Esophagus squamous epithelium (tissue), 5 donors: Measurements from ENCODE around the gene LRRC71. TPM values are rescaled to one million over a fixed set of nuclear protein-coding genes. Genes with fewer than 3 reads are reported as not detected.

Experiments
- DNase-seq: peaks from one replicate; lab custom pipeline; 2025; lab: John Stamatoyannopoulos, UW
- H3K27ac ChIP-seq, 4 donors: fragments of 200-600 bp; sonication (generic); one replicate each; pipeline ENCODE4 v1.5.1; 2016 to 2019; ENCODE audit warnings: mild to moderate bottlenecking in 1 of 4
- H3K27me3 ChIP-seq, 4 donors: fragments of 200-600 bp; sonication (generic); 1 replicate in 3 of 4; 2 replicates in 1 of 4; pipeline versions ENCODE4 v1.5.1 to v1.6.0; 2017 to 2021; ENCODE audit warnings: antibody characterized with exemption in 1 of 4
- H3K36me3 ChIP-seq, 3 donors: fragments of 200-600 bp; sonication (generic); one replicate each; pipeline ENCODE4 v1.5.1; 2016 to 2019
- H3K4me1 ChIP-seq, 3 donors: fragments of 200-600 bp; sonication (generic); one replicate each; pipeline ENCODE4 v1.5.1; 2017 to 2019
- H3K4me3 ChIP-seq, 4 donors: fragments of 200-600 bp; sonication (generic); 1 replicate in 3 of 4; 2 replicates in 1 of 4; pipeline ENCODE4 v1.5.1; 2016 to 2019; ENCODE audit warnings: mild to moderate bottlenecking in 2 of 4, moderate library complexity in 1 of 4
- H3K9me3 ChIP-seq, 3 donors: fragments of 200-600 bp; sonication (generic); one replicate each; pipeline ENCODE4 v1.5.1; 2016 to 2019
- POLR2A ChIP-seq, 4 donors: fragments of 450-650 bp; IDR thresholded peaks; one replicate each; pipeline ENCODE4 v1.6.1; 2017; ENCODE audit warnings: antibody characterized with exemption in 4 of 4, mild to moderate bottlenecking in 4 of 4, moderate library complexity in 3 of 4
- WGBS, 2 donors: methylation state at CpG; one replicate each; pipeline ENCODE4 v1.1.5; 2018; 5-methylcytosine and 5-hydroxymethylcytosine counted together
- intact Hi-C: fragments of 100-400 bp; cut with DNase I; formaldehyde crosslinking; loops from one replicate; pipeline ENCODE4 v1.15.0; 2022
- total RNA-seq, 4 donors: library from RNA; depleted of rRNA; stranded (reverse); fragments of >200 nt; gene quantifications; one replicate each; pipeline ENCODE4 v1.1.0, GENCODE V29; 2016
- TF ChIP-seq, protein P1 (sequence below), 6 experiments: fragments of 450-650 bp in 4 of 6; fragments of 200-600 bp in 2 of 6; sonication (generic) in 2 of 6; IDR thresholded peaks; one replicate each; pipeline ENCODE4 v1.5.1; 2016 to 2019; ENCODE audit warnings: antibody characterized with exemption in 6 of 6, mild to moderate bottlenecking in 4 of 6, moderate library complexity in 4 of 6
- donor health status: DM: yes; HTN: yes; CAD: no.

Gene LRRC71
- total RNA-seq, 4 donors from 2014 or later: not detected

DNA sequence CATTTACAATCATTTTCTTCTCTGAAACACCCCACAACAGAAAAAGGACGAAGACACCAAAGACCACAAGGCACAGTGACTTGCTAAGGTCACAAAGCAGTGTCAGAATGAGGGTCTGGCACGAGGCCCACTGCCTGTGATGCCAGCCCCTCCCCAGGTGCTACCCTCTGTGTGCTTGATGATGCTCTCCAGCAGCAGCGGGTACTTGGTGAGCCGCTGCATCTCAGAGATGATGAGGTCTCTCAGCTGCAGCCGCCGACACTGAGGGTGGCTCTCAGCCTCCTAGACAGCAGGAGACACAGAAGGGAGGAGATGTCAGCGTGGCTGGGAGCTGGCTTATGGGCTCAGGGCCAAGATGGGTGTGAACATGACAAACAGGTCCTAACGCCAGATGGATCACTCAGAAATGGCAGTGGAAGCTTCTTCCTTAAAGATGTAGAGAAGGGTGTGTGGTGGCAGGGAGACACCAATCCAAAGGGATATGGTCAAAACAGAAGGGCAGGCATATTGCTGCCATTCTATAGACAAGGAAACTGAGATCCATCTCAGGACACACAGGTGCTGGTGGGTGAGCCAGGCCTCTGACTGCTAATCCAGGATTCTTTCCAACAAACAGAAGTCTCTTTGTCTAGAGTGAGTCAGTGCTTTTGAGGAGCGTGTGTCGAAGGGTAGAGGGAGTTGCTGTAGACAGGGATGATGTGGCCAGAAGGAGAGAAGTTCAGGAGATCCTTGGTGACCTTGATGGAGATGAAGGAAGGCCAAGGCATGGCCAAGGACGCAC, 25.6 kb downstream of the LRRC71 start:
- peaks cover 0 to 11% (median 0%) of the 10 kb centered on the region in 3 donors for H3K4me1 ChIP-seq
- intact Hi-C loops: no loop called here
- H3K9me3 ChIP-seq: no peaks in the 10 kb centered on the region
- no peak overlapping the region for H3K27ac ChIP-seq
- no peak for DNase-seq
- WGBS, 2 donors: 58 to 62% methylated on average over 7 of the region's 11 CpGs
- no peaks in the 10 kb centered on the region for H3K27me3 ChIP-seq
- no peak overlapping the region for H3K4me3 ChIP-seq
- H3K36me3 ChIP-seq: peaks cover 17 to 100% (median 51%) of the 10 kb centered on the region in 3 donors
- TF ChIP-seq, protein P1, sequence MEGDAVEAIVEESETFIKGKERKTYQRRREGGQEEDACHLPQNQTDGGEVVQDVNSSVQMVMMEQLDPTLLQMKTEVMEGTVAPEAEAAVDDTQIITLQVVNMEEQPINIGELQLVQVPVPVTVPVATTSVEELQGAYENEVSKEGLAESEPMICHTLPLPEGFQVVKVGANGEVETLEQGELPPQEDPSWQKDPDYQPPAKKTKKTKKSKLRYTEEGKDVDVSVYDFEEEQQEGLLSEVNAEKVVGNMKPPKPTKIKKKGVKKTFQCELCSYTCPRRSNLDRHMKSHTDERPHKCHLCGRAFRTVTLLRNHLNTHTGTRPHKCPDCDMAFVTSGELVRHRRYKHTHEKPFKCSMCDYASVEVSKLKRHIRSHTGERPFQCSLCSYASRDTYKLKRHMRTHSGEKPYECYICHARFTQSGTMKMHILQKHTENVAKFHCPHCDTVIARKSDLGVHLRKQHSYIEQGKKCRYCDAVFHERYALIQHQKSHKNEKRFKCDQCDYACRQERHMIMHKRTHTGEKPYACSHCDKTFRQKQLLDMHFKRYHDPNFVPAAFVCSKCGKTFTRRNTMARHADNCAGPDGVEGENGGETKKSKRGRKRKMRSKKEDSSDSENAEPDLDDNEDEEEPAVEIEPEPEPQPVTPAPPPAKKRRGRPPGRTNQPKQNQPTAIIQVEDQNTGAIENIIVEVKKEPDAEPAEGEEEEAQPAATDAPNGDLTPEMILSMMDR (IDR thresholded peaks at IDR 0.05): no peak
- no peak for TF ChIP-seq POLR2A (IDR thresholded peaks at IDR 0.05)

DNA sequence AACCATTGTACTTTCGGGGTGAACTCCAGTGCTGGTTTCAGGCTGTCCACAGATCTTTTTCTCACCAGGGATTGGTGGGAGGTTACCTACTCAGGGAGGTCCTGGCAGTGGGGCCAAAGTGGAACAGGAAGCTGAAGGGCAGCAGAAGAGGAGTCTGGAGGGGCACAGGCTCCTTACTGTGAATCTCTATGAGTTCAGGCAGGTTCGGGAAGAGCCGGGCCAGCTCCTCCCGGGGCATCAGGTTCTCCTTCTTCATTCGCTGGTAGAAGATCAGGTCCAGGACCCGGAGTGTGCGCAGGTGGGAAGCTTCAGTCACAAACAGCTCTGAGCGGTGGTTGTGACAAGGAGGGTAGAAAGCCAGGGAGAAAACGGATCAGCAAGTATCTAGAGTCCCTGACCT, 26.7 kb downstream of the LRRC71 start:
- TF ChIP-seq, protein P1 (IDR thresholded peaks at IDR 0.05): no peak
- TF ChIP-seq POLR2A (IDR thresholded peaks at IDR 0.05): no peak
- no peaks in the 10 kb centered on the region for H3K27me3 ChIP-seq
- no peak for DNase-seq
- no peak overlapping the region for H3K27ac ChIP-seq
- H3K9me3 ChIP-seq: no peaks in the 10 kb centered on the region
- no peak overlapping the region for H3K4me3 ChIP-seq
- H3K4me1 ChIP-seq: peaks cover 0 to 11% (median 0%) of the 10 kb centered on the region in 3 donors
- intact Hi-C loops: no loop called here
- 92 to 96% methylated on average over 6 to 9 of the region's 9 CpGs for WGBS, 2 donors
- H3K36me3 ChIP-seq: peaks cover 6 to 100% (median 46%) of the 10 kb centered on the region in 3 donors

DNA sequence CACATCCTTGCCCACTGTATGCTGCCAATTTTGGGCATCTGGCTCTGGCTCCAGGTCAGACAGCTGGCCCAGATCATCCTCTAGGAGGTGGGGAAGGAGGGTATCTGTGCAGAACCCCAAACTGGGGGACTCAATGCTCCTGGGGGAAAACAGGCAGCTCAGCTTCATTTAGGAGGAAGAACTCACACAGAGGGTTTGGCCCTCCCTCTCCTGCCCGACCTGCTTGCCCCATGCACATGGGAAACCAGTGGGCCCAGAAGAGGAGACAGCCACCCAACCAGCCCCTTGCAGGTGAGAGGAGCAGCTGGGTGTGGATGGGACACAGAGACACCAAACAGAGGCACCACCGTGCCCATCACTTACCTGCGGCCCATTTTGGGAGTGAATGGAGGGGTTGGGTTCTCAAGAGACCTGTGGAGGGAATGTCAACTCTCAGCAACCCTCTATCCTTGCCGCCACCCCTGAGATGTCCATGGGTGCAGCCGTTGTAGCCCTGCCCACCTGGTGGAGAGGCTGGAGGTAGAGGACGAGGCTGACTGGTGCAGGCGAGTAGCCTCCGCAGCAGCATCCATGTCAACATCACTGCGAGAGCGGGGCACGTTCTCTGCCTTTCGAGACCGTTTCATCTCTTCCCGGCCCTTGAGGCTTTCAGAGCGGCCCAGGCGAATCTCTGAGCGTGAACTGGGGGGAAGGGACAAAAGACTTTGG, 27.5 kb downstream of the LRRC71 start:
- H3K27me3 ChIP-seq: no peaks in the 10 kb centered on the region
- no peak overlapping the region for H3K27ac ChIP-seq
- peaks cover 5 to 100% (median 44%) of the 10 kb centered on the region in 3 donors for H3K36me3 ChIP-seq
- no peak for DNase-seq
- peaks cover 0 to 11% (median 0%) of the 10 kb centered on the region in 3 donors for H3K4me1 ChIP-seq
- H3K9me3 ChIP-seq: no peaks in the 10 kb centered on the region
- TF ChIP-seq, protein P1 (IDR thresholded peaks at IDR 0.05): no peak
- TF ChIP-seq POLR2A (IDR thresholded peaks at IDR 0.05): no peak
- no peak overlapping the region for H3K4me3 ChIP-seq
- intact Hi-C loops: no loop called here
- WGBS, 2 donors: 87% methylated on average over 13 of the region's 17 CpGs; no CpG with 5 or more reads in 1 of the 2 donors

- peaks cover 5 to 100% (median 44%) of the 10 kb centered on the region in 3 donors for H3K36me3 ChIP-seq
- no peak overlapping the region for H3K27ac ChIP-seq
- TF ChIP-seq, protein P1 (IDR thresholded peaks at IDR 0.05): no peak
- TF ChIP-seq POLR2A (IDR thresholded peaks at IDR 0.05): no peak
- intact Hi-C loops: no loop called here
- H3K9me3 ChIP-seq: no peaks in the 10 kb centered on the region
- WGBS, 2 donors: 73 to 78% methylated on average over 4 of the region's 4 CpGs
- no peak overlapping the region for H3K4me3 ChIP-seq
- no peak for DNase-seq
- H3K27me3 ChIP-seq: no peaks in the 10 kb centered on the region
- H3K4me1 ChIP-seq: peaks cover 0 to 11% (median 0%) of the 10 kb centered on the region in 3 donors
These were observed 28.3 kb downstream of the LRRC71 start for GRCh38 chr1:156948708-156949107.

DNA sequence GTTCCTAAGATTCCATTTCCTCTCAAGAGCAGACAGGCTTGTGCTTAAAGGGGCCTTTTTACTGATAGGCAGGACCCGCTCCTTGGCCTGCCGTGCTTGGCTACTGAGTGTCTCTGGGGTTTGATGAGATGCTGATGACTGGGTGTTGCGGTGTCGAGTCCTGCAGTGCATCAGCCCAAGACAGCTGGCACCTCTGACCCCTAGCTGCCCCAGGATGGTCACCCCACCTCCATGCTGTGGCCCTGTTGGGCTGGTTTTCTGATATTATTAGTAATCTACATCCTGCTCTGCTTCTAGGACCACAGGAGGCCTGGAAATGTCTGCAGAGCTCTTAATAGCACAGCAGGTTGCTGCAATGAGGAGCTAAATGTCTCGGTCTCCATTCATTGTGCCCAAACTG, 28.7 kb downstream of the LRRC71 start:
- no peak overlapping the region for H3K4me3 ChIP-seq
- H3K4me1 ChIP-seq: peaks cover 0 to 11% (median 0%) of the 10 kb centered on the region in 3 donors
- H3K36me3 ChIP-seq: peaks cover 5 to 100% (median 43%) of the 10 kb centered on the region in 3 donors
- intact Hi-C loops: no loop called here
- no peaks in the 10 kb centered on the region for H3K27me3 ChIP-seq
- TF ChIP-seq POLR2A (IDR thresholded peaks at IDR 0.05): no peak
- TF ChIP-seq, protein P1 (IDR thresholded peaks at IDR 0.05): no peak
- H3K9me3 ChIP-seq: no peaks in the 10 kb centered on the region
- no peak for DNase-seq
- 84 to 90% methylated on average over 3 to 5 of the region's 5 CpGs for WGBS, 2 donors
- H3K27ac ChIP-seq: no peak overlapping the region
